Erythroblast (primary cell): ENCODE results near the gene SH3D19.

Experiments used
- DNase-seq, 2 experiments: peaks; one replicate each; lab custom pipeline; 2025; lab: John Stamatoyannopoulos, UW
- GATA1 ChIP-seq: IDR thresholded peaks from 2 replicates; pipeline ENCODE4 v1.6.1; 2011; ENCODE audit warnings: low read depth, mild to moderate bottlenecking, control low read depth, low read length, moderate library complexity
- POLR2A ChIP-seq: IDR thresholded peaks from 2 replicates; pipeline ENCODE4 v1.6.1; 2011; ENCODE audit warnings: mild to moderate bottlenecking, low read length

SH3D19 gene, protein sequence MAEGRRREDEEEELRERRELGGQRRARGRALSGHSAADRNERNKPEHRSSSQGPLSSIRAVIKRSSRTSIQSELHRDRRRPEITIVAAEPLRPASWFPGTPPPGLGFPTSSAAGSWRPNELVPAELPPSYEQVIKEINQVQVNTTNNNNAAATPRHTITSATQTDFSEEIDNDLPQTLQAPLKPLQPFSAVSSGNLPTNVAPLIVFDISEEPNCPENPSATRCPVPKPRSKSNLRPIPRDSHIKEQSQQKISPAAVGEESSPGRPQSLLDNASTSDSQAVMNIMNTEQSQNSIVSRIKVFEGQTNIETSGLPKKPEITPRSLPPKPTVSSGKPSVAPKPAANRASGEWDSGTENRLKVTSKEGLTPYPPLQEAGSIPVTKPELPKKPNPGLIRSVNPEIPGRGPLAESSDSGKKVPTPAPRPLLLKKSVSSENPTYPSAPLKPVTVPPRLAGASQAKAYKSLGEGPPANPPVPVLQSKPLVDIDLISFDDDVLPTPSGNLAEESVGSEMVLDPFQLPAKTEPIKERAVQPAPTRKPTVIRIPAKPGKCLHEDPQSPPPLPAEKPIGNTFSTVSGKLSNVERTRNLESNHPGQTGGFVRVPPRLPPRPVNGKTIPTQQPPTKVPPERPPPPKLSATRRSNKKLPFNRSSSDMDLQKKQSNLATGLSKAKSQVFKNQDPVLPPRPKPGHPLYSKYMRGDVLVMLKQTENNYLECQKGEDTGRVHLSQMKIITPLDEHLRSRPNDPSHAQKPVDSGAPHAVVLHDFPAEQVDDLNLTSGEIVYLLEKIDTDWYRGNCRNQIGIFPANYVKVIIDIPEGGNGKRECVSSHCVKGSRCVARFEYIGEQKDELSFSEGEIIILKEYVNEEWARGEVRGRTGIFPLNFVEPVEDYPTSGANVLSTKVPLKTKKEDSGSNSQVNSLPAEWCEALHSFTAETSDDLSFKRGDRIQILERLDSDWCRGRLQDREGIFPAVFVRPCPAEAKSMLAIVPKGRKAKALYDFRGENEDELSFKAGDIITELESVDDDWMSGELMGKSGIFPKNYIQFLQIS

DNA sequence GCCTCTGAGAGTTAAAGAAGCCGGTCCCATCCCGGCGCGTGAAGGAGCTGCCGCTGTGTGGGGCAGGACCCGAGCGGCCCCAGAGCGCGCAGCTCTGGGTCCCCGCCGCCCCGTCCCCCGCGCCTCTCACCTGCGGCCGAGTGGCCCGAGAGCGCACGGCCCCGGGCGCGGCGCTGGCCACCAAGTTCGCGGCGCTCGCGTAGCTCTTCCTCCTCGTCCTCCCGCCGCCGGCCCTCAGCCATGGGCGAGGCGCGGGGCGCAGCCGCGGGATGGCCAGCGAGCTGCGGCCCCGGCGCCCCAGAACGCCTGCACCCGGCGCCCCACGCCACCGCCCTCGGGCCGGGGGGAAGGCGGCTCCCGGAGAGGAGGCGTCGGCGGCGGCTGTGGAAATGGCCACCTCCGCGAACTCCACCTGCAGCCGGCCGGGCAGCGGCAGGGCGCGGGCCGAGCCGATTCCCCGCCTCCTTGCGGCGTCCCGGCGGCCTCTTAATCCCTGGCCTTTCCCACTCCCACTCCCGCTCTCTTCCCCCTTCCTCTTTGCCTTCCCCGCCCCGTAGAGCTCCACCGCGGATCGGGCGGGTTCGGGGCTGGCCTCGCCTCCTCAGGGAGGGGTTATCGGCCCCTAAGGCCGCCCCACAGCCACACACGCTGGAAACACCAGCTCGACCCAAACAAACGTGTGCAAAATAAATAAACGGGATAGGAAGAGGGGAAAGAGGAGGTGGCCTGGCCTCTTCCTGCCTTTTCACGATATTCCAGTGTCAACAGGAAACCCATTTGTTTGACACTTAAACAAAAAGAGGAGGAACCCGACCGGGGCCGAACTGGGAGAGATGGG is at the start of gene SH3D19:
TSS of gene SH3D19 (minus strand) at position 495 of the 838 bp plus-strand sequence. CDS start at position 242, 253 bp downstream.
- peak in 1 of 2 experiments; percentile 3 for DNase-seq
- TF ChIP-seq GATA1 (no peak), POLR2A (no peak)

DNA sequence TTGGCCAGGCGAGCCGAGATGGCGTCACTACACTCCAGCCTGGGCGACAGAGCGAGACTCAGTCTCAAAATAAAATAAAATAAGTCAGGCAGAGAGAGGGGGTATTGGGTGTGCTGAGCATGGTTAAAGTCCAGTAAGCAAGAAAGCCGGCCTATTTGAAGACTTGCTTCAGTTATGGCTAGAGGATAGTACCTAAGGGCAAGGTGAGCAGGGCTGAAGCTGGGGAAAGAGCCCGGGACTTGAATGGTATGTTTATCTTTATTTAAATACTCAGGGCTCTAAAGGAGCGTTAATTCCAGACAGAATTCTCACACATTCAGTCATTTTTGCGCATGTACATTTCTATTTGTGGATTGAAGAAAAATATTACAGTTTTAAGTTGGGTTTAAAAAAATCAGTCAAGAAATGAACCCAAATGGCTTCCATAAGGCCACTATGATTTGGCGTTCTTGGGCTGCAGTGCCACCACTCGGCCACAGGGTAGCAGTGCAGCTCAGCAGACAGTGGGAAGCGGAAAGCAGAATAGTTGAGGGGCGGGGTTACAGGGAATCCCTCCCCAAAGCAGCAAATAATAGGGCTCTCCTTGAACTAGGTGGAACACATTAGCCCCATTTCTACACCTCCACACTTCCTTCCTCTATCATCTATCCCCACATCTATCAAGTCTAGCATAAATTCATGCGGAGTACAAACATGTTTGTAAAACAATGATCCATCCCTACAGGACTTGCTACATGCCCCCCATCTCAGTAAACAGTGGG is 37.2 kb upstream of the SH3D19 start:
- DNase-seq, result peak; percentile 76 to 84

DNA sequence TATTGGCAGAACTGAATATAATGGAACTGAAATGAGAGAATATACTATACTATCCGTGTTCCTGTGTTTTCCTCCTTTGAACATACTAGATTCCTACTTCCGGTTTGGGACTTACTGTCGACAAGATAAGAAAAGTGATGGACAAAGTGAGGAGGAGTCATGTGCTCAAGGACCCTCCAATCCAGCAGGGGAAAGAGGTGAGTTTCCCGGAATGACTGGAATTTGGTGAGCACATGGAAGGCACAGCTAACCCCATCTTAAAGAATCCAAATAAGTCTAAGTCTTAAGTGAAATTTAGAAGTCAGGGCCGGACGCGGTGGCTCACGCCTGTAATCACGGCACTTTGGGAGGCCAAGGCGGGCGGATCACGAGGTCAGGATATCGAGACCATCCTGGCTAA is 36.6 kb upstream of the SH3D19 start:
- no peak for DNase-seq
- TF ChIP-seq POLR2A (no peak), GATA1 (no peak)

More for the DNA sequence above, 37.2 kb upstream of the SH3D19 start:
- no peak for TF ChIP-seq GATA1
- no peak for TF ChIP-seq POLR2A

GRCh38 chr4:151361126-151361525 is 35.7 kb upstream of the SH3D19 start:
- DNase-seq, result no peak
- no peak for TF ChIP-seq GATA1
- TF ChIP-seq POLR2A, result no peak

- no peak for DNase-seq
- no peak for TF ChIP-seq POLR2A
- TF ChIP-seq GATA1, result no peak
These were observed 34.2 kb upstream of the SH3D19 start for GRCh38 chr4:151359576-151359975.

- TF ChIP-seq POLR2A (no peak), GATA1 (no peak)
- DNase-seq, result no peak
These were observed 32.9 kb upstream of the SH3D19 start for GRCh38 chr4:151358266-151358665.

DNA sequence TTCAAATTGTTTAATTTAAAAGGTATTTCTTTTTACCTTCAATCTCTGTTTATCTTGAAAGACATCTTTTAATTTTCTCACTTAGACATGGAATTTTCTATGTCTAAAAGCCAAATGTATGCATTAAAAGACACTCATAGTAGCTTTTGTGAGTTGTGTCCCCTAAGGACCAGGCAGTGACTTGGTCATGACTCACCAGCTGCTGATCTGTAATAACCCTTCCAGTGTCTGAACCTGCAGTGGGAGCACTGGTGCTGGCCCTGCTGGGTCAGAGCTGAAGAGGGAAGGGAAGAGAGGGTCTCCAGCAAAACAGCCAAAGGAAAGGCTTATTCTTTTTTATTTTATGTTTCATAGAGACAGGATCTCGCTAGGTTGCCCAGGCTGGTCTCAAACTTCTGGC is 31.1 kb upstream of the SH3D19 start:
- no peak for DNase-seq
- no peak for TF ChIP-seq GATA1
- TF ChIP-seq POLR2A, result no peak

- TF ChIP-seq GATA1 (no peak), POLR2A (no peak)
- no peak for DNase-seq
These were observed 29.8 kb upstream of the SH3D19 start for GRCh38 chr4:151355155-151355554.

DNA sequence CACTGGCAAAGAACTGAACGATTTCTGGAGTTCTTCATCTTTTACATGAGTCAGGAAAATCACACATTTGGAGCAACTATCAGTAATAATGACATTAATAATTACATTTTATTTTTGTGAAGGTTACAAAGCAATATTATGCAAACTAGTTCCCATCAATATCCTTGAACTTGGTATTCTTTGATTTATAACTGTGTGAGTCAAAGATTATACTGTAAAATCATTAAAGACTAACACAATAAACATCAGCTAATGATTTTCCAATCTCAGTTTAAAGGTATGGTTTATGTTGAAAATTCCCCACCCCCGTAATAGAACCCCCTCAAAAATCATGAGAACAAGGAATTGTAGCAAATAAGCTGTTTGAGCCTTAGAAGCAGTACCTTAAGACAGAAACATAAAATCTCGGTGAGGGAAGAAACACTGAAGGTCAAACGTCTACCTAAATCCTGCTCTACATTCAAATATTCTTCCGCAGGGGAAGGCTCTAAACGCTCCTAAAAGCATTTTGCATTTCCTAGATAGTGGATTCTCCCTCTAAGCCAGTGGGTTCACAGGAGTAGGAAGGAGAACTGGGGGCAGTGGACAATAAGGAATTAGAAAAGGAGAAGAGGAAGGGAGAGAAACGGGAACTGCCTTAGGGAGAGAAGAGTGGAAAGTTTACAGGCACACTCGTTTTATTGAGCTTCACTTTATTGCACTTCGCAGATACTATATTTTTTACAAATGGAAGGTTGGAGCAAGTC is 22.3 kb upstream of the SH3D19 start:
- DNase-seq, result no peak
- TF ChIP-seq GATA1, result no peak
- TF ChIP-seq POLR2A, result no peak

DNA sequence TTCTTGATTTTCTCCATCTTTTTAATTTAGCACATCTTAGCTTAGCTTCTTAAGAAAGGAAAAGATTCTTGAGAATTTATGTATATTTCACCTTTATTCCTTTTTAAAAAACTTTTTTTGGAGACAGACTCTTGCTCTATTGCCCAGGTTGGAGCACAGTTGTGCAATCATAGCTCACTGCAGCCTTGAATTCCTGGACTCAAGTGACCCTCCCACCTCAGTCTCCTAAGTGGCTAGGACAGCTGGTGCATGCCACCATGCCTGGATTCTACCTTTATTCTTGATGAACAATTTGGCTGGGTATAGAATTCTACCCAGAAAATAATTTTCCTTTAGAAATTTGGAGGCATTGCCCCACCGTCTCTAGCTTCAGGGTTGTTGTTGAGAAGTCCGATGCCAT is 19.5 kb upstream of the SH3D19 start:
- no peak for DNase-seq
- TF ChIP-seq GATA1 (no peak), POLR2A (no peak)

- DNase-seq, result no peak
- TF ChIP-seq GATA1 (no peak), POLR2A (no peak)
These were observed 15.5 kb upstream of the SH3D19 start for GRCh38 chr4:151340751-151341385.
